ENCODE measurements around the gene PALD1. TPM values are rescaled to one million over a fixed set of nuclear protein-coding genes. Genes with fewer than 3 reads are reported as not detected.

Gene PALD1
- total RNA-seq, 1 donor from 2014 or later, result 120 TPM

GRCh38 chr10:70535001-70535400, 56.4 kb downstream of the PALD1 start:
- no peak for DNase-seq (ENCODE audit: low read depth in 2 of 2)

- no peak for DNase-seq (ENCODE audit: low read depth in 2 of 2)
These were observed 56.9 kb downstream of the PALD1 start for GRCh38 chr10:70535451-70535850.

- no peak for DNase-seq (ENCODE audit: low read depth in 2 of 2)
These were observed 57.8 kb downstream of the PALD1 start for GRCh38 chr10:70536196-70536861.

GRCh38 chr10:70537398-70538194, 59.0 kb downstream of the PALD1 start:
- DNase-seq (ENCODE audit: low read depth in 2 of 2), result peak in 1 of 2 donors; percentile 33

GRCh38 chr10:70538195-70538520, 59.6 kb downstream of the PALD1 start:
- peak in 1 of 2 donors; percentile 19 for DNase-seq (ENCODE audit: low read depth in 2 of 2)

GRCh38 chr10:70538731-70539338, 60.3 kb downstream of the PALD1 start:
- DNase-seq (ENCODE audit: low read depth in 2 of 2), result no peak

- DNase-seq (ENCODE audit: low read depth in 2 of 2), result no peak
These were observed 60.9 kb downstream of the PALD1 start for GRCh38 chr10:70539471-70539870.

GRCh38 chr10:70540089-70540788, 61.7 kb downstream of the PALD1 start:
- peak; percentile 36 to 56 for DNase-seq (ENCODE audit: low read depth in 2 of 2)

GRCh38 chr10:70540789-70541360, 62.3 kb downstream of the PALD1 start:
- DNase-seq (ENCODE audit: low read depth in 2 of 2), result no peak

- DNase-seq (ENCODE audit: low read depth in 2 of 2), result no peak
These were observed 63.4 kb downstream of the PALD1 start for GRCh38 chr10:70541736-70542564.

GRCh38 chr10:70542565-70542938, 64.0 kb downstream of the PALD1 start:
- DNase-seq (ENCODE audit: low read depth in 2 of 2), result peak in 1 of 2 donors; percentile 25

- DNase-seq (ENCODE audit: low read depth in 2 of 2), result no peak
These were observed 65.3 kb downstream of the PALD1 start for GRCh38 chr10:70543911-70544310.

GRCh38 chr10:70544431-70545340, 66.1 kb downstream of the PALD1 start:
- no peak for DNase-seq (ENCODE audit: low read depth in 2 of 2)

GRCh38 chr10:70546584-70546983, 68.0 kb downstream of the PALD1 start:
- DNase-seq (ENCODE audit: low read depth in 2 of 2), result no peak

GRCh38 chr10:70549351-70549961, 70.9 kb downstream of the PALD1 start:
- DNase-seq (ENCODE audit: low read depth in 2 of 2), result no peak

GRCh38 chr10:70549962-70550458, 71.4 kb downstream of the PALD1 start:
- peak; percentile 61 for DNase-seq (ENCODE audit: low read depth in 2 of 2)

- DNase-seq (ENCODE audit: low read depth in 2 of 2), result no peak
These were observed 71.9 kb downstream of the PALD1 start for GRCh38 chr10:70550459-70550858.

- no peak for DNase-seq (ENCODE audit: low read depth in 2 of 2)
These were observed 72.9 kb downstream of the PALD1 start for GRCh38 chr10:70551466-70551865.

- no peak for DNase-seq (ENCODE audit: low read depth in 2 of 2)
These were observed 73.4 kb downstream of the PALD1 start for GRCh38 chr10:70551971-70552422.
